Measurements from ENCODE around the gene NAV1. TPM values are rescaled to one million over a fixed set of nuclear protein-coding genes. Genes with fewer than 3 reads are reported as not detected.
A peak's percentile ranks its signal among the peaks of the same experiment; 100 is the strongest.

NAV1 gene
- total and polyA plus RNA-seq, 11 donors = 30.5 to 107 (median 73.4) TPM

DNA sequence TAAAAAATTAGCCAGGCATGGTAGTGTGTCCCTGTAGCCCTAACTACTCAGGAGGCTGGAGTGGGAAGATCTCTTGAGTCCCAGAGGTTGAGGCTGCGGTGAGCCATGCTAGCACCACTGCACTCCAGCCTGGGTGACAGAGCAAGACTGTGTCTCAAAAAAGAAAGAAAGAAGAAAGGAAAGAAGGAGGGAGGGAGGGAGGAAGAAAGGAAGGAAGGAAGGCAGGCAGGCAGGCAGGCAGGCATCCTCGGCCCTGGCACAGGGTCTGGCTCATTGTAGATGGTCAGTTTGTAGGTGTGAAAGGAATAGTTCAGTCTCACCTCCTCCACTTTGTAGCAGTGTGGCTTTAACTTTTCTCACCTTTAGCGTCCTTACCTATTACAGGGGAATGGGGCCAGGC, 25.0 kb downstream of the NAV1 start:
- H3K36me3 ChIP-seq = no peaks in the 10 kb centered on the region
- WGBS, 4 donors = 85 to 91% (median 87%) methylated on average over 3 of the region's 3 CpGs
- DNase-seq (no peak), ATAC-seq (no peak)
- H3K4me3 ChIP-seq = no peak overlapping the region
- peaks cover 24 to 94% (median 71%) of the 10 kb centered on the region in 12 donors for H3K4me1 ChIP-seq
- H3K9me3 ChIP-seq = no peaks in the 10 kb centered on the region
- peak overlapping the region in 2 of 12 donors; percentile 25 to 66 for H3K27ac ChIP-seq
- intact Hi-C loops (cut with DNase I) = loop anchor here in 4 of 10 donors (5.0 to 10.0 kb wide), 4 partner anchors 38 to 228 kb away; no protein-coding TSS in a partner anchor
- TF ChIP-seq, protein P1, sequence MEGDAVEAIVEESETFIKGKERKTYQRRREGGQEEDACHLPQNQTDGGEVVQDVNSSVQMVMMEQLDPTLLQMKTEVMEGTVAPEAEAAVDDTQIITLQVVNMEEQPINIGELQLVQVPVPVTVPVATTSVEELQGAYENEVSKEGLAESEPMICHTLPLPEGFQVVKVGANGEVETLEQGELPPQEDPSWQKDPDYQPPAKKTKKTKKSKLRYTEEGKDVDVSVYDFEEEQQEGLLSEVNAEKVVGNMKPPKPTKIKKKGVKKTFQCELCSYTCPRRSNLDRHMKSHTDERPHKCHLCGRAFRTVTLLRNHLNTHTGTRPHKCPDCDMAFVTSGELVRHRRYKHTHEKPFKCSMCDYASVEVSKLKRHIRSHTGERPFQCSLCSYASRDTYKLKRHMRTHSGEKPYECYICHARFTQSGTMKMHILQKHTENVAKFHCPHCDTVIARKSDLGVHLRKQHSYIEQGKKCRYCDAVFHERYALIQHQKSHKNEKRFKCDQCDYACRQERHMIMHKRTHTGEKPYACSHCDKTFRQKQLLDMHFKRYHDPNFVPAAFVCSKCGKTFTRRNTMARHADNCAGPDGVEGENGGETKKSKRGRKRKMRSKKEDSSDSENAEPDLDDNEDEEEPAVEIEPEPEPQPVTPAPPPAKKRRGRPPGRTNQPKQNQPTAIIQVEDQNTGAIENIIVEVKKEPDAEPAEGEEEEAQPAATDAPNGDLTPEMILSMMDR (IDR thresholded peaks at IDR 0.05) = no peak
- TF ChIP-seq POLR2A (IDR thresholded peaks at IDR 0.05) = no peak
- H3K27me3 ChIP-seq = no peaks in the 10 kb centered on the region

DNA sequence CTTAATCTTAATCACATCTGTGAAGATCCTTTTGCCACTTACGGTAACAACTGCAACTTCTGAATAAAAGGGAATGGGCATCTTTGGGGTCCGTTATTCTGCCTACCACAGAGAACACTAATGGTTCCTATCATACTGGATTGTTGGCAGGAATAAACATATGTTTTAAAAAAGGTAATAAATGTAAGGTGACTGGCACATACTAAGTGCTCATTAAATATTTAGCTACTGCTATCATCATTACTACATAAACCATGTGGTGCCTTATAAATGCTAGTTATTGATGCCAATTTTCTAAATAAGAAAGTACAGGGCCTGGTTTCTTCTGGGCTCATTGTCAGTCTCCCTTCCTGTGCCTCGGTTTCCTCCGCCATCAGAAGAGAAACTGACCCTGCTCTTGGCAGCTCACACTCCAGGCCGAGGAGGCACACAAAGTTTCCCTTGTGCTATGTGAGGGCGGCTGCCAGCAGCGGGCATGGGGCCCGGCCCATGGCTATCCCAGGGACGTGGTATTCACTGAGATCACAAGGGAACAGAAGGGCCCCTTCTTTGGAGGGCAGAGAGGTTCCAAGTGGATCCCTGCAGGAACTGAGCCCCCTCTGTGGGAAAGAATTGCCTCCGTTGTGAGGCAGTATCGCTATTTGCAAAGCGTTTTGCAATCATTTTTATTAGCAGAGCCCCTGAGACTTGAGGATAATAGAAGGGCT, 26.2 kb downstream of the NAV1 start:
- Histone ChIP-seq H3K27me3 (no peaks in the 10 kb centered on the region), H3K27ac (peak overlapping the region in 10 of 12 donors; percentile 6 to 60 (median 42)), H3K36me3 (no peaks in the 10 kb centered on the region), H3K9me3 (no peaks in the 10 kb centered on the region), H3K4me1 (peaks cover 22 to 94% (median 69%) of the 10 kb centered on the region in 12 donors), H3K4me3 (no peak overlapping the region)
- DNase-seq (no peak), ATAC-seq (peak in 2 of 4 donors; percentile 29 to 30)
- 66 to 79% (median 72%) methylated on average over 10 to 12 of the region's 12 CpGs for WGBS, 4 donors
- TF ChIP-seq POLR2A (IDR thresholded peaks at IDR 0.05) = no peak
- TF ChIP-seq, protein P1 (IDR thresholded peaks at IDR 0.05) = no peak
- intact Hi-C loops (cut with DNase I) = loop anchor here in 4 of 10 donors (5.0 to 10.0 kb wide), 5 partner anchors 42 to 82 kb away; no protein-coding TSS in a partner anchor

DNA sequence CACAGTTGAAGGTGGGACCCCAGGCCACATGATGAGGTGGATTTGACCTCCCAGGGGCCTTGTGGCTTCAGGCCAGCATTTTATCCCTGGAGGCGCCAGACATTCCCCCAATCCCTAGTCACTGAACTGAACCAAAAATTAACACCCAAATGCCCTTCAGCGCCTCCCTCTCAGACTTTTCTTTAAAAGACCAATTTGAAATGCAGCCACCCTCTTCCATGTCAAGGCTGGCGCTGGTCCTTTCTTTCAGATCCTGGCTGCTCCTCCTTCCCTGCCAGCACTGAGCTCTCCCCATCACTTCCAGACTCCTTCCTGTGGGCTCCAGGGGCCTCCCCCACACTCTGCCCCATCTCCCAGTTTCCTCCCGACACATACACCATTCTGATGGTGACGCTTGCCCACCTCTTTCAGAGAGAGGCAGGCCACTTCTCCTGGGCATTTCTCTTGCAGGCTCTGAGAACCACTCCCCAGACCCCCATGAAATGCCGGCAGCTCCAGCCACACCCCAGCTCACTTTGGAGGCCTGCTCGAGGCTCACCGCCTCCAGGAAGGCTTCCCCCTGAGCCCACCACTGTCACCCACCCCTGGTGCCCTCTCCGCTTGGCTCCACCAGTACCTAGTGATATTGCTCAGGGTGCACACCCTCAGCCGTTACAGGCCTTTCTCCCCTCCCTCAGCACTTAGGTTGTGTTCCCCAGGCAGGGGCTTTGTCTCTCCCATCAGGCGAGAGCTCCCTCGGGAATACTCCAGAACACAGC, 27.0 kb downstream of the NAV1 start:
- intact Hi-C loops (cut with DNase I) = loop anchor here in 4 of 10 donors (5.0 to 10.0 kb wide), 5 partner anchors 41 to 81 kb away; no protein-coding TSS in a partner anchor
- TF ChIP-seq, protein P1 (IDR thresholded peaks at IDR 0.05) = no peak
- no peak for TF ChIP-seq POLR2A (IDR thresholded peaks at IDR 0.05)
- WGBS, 4 donors = 80 to 88% (median 85%) methylated on average over 12 of the region's 12 CpGs
- peak overlapping the region in 10 of 12 donors; percentile 6 to 60 (median 50) for H3K27ac ChIP-seq
- no peak for ATAC-seq
- no peaks in the 10 kb centered on the region for H3K9me3 ChIP-seq
- H3K36me3 ChIP-seq = no peaks in the 10 kb centered on the region
- DNase-seq = no peak
- peaks cover 22 to 95% (median 70%) of the 10 kb centered on the region in 12 donors for H3K4me1 ChIP-seq
- H3K27me3 ChIP-seq = no peaks in the 10 kb centered on the region
- no peak overlapping the region for H3K4me3 ChIP-seq

DNA sequence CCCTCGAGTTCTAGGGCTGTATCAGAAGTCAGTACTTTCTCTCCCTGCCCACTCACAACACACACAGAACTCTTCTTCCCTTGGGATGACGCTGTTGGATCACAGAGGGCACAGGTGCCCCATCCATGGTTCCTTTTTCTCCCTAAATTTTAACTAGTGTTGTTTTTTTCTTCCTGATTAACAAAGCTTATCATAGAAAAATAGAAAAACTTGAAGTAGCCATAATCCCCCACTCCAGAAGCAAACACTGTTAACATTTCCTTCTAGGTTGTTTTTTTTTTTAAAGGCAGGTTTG, 27.5 kb downstream of the NAV1 start:
- H3K4me3 ChIP-seq = no peak overlapping the region
- no peak for TF ChIP-seq POLR2A (IDR thresholded peaks at IDR 0.05)
- TF ChIP-seq, protein P1 (IDR thresholded peaks at IDR 0.05) = no peak
- no peaks in the 10 kb centered on the region for H3K27me3 ChIP-seq
- DNase-seq = no peak
- intact Hi-C loops (cut with DNase I) = loop anchor here in 4 of 10 donors (5.0 to 10.0 kb wide), 5 partner anchors 41 to 81 kb away; no protein-coding TSS in a partner anchor
- H3K36me3 ChIP-seq = no peaks in the 10 kb centered on the region
- no peaks in the 10 kb centered on the region for H3K9me3 ChIP-seq
- 68 to 77% (median 73%) methylated on average over 2 of the region's 2 CpGs for WGBS, 4 donors
- peaks cover 22 to 95% (median 70%) of the 10 kb centered on the region in 12 donors for H3K4me1 ChIP-seq
- H3K27ac ChIP-seq = peak overlapping the region in 8 of 12 donors; percentile 12 to 60 (median 54)
- ATAC-seq = no peak

All from heart left ventricle (tissue), 16 donors.